Right lobe of liver (tissue), 6 donors: ENCODE measurements around the gene REM2. TPM values are rescaled to one million over a fixed set of nuclear protein-coding genes. Genes with fewer than 3 reads are reported as not detected.

Source experiments
- ATAC-seq, 4 donors: fragments of 200-7000 bp; cut with Tn5 transposase; one replicate each; pipeline ENCODE4 v1.9.1; 2020; ENCODE audit warnings: mild to moderate bottlenecking in 4 of 4, moderate library complexity in 4 of 4
- DNase-seq, 3 donors: peaks; one replicate each; pipeline ENCODE4 v3.0.0-alpha.2; 2020
- H3K27ac ChIP-seq, 3 donors: fragments of 200-600 bp; one replicate each; pipeline ENCODE4 v1.8.0; 2022
- H3K27me3 ChIP-seq, 2 donors: fragments of 200-600 bp; one replicate each; pipeline ENCODE4 v1.8.0; 2022
- H3K36me3 ChIP-seq, 4 donors: fragments of 200-600 bp; sonication (generic) in 1 of 4; one replicate each; pipeline versions ENCODE4 v1.5.1 to v1.8.0; 2017 to 2022; ENCODE audit warnings: control low read depth in 1 of 4
- H3K4me1 ChIP-seq, 4 donors: fragments of 200-600 bp; sonication (generic) in 1 of 4; one replicate each; pipeline versions ENCODE4 v1.5.1 to v1.8.0; 2017 to 2022; ENCODE audit warnings: control low read depth in 1 of 4
- H3K4me3 ChIP-seq, 3 donors: fragments of 200-600 bp; one replicate each; pipeline ENCODE4 v1.8.0; 2022
- H3K9me3 ChIP-seq, 4 donors: fragments of 200-600 bp; sonication (generic) in 1 of 4; one replicate each; pipeline versions ENCODE4 v1.5.1 to v1.8.0; 2017 to 2022; ENCODE audit warnings: control low read depth in 1 of 4
- POLR2A ChIP-seq: fragments of 450-650 bp; IDR thresholded peaks from one replicate; pipeline ENCODE4 v1.6.1; 2017; ENCODE audit warnings: antibody characterized with exemption, mild to moderate bottlenecking
- WGBS: methylation state at CpG from one replicate; pipeline ENCODE4 v1.1.6; 2018; ENCODE audit warnings: low coverage, low lambda C conversion rate; ENCODE audit not compliant: insufficient coverage; ENCODE audit errors: missing lambda C conversion rate; 5-methylcytosine and 5-hydroxymethylcytosine counted together
- intact Hi-C, 2 donors: fragments of 100-400 bp; cut with DNase I; formaldehyde crosslinking; loops; one replicate each; pipeline versions ENCODE4 v1.11.2 to v1.14.1; 2022
- small RNA-seq, 2 experiments: library from RNA; depleted of rRNA; stranded (forward); fragments of <200 nt; gene quantifications; one replicate each; pipeline ENCODE3, GENCODE V24; 2016
- total RNA-seq, 6 experiments: library from RNA; depleted of rRNA in 2 of 6; stranded (reverse); fragments of >200 nt in 2 of 6; fragmentation: NEBNext Ultra II Directional in 3 of 6; extraction: Animal tissue kit (Norgen Biotek cat#: 25700) in 3 of 6; gene quantifications; one replicate each; pipeline versions ENCODE4 v1.1.0 to v1.2.4, GENCODE V29; 2016 to 2023
- TF ChIP-seq, protein P1 (sequence below), 4 donors: fragments of 200-600 bp in 3 of 4; fragments of 450-650 bp in 1 of 4; IDR thresholded peaks; one replicate each; pipeline versions ENCODE4 v1.5.1 to v1.8.0; 2016 to 2022; ENCODE audit warnings: antibody characterized with exemption in 4 of 4, mild to moderate bottlenecking in 2 of 4
- donor health status: DM: no; HTN: yes; CAD: no.
- donor health status: DM: no; HTN: no; CAD: no.
- donor health status: DM: no; HTN: no; CAD: no.
- donor health status: DM: no; HTN: yes; CAD: no.
- donor health status: DM: no; HTN: yes; CAD: no.

Gene REM2
- total RNA-seq, 6 experiments from 2014 or later, result 0.10 to 0.12 TPM; not detected in 4

DNA sequence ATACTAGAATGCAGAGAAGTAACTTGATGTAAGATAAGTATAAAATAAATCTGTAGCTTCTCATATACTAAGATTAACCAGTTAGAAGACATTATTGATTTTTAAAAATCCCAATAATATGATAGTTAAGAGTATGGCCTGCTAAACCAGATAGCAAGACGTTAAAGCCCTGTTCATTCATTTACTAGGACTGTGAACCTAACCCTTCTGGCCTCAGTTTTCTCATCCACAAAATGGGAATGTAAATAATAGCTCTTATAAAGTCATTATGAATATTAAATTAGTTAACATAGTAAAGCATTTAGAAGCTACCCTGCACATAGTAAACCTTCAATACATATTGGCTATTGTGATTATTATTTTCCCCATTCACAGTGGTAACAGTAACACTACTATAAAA is 52.1 kb downstream of the REM2 start:
- no peaks in the 10 kb centered on the region for H3K36me3 ChIP-seq
- TF ChIP-seq, protein P1, sequence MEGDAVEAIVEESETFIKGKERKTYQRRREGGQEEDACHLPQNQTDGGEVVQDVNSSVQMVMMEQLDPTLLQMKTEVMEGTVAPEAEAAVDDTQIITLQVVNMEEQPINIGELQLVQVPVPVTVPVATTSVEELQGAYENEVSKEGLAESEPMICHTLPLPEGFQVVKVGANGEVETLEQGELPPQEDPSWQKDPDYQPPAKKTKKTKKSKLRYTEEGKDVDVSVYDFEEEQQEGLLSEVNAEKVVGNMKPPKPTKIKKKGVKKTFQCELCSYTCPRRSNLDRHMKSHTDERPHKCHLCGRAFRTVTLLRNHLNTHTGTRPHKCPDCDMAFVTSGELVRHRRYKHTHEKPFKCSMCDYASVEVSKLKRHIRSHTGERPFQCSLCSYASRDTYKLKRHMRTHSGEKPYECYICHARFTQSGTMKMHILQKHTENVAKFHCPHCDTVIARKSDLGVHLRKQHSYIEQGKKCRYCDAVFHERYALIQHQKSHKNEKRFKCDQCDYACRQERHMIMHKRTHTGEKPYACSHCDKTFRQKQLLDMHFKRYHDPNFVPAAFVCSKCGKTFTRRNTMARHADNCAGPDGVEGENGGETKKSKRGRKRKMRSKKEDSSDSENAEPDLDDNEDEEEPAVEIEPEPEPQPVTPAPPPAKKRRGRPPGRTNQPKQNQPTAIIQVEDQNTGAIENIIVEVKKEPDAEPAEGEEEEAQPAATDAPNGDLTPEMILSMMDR (IDR thresholded peaks at IDR 0.05), result no peak
- no peak for TF ChIP-seq POLR2A
- no peak for ATAC-seq
- H3K9me3 ChIP-seq, result no peaks in the 10 kb centered on the region
- intact Hi-C loops, result no loop called here
- 75% methylated on average over 1 of the region's 1 CpG for WGBS
- peaks cover 0 to 1% (median 0%) of the 10 kb centered on the region in 4 donors for H3K4me1 ChIP-seq
- no peak overlapping the region for H3K4me3 ChIP-seq
- no peak for DNase-seq
- H3K27ac ChIP-seq, result no peak overlapping the region
- no peaks in the 10 kb centered on the region for H3K27me3 ChIP-seq

Small RNA genes lying within 50 kb of the gene (small RNA-seq; reads per million reads assigned to genes)
- 0 reads per million in 2 experiments for gene RF00019

Other genes starting within 250 kb of the REM2 start
- not detected for gene OR6J1, start 238.9 kb upstream of the REM2 start, total RNA-seq
- gene OXA1L, start 116.5 kb upstream of the REM2 start, total RNA-seq, result 10 to 100 TPM; 64.3 to 80.1 (median 72.3) TPM
- 10 to 100 TPM in 2 of 6 experiments, 1 to 10 TPM in 4; 6.2 to 11.4 (median 7.3) TPM for gene SLC7A7, start 67.8 kb upstream of the REM2 start, total RNA-seq
- 10 to 100 TPM; 42.0 to 96.6 (median 47.6) TPM for gene MRPL52, start 53.3 kb upstream of the REM2 start, total RNA-seq
- gene MMP14, start 46.6 kb upstream of the REM2 start, total RNA-seq, result 10 to 100 TPM in 4 of 6 experiments, 1 to 10 TPM in 2; 8.7 to 26.0 (median 12.8) TPM
- 10 to 100 TPM; 31.0 to 54.5 (median 44.6) TPM for gene LRP10, start 11.5 kb upstream of the REM2 start, total RNA-seq
- 10 to 100 TPM; 22.2 to 38.0 (median 34.0) TPM for gene RBM23, start 35.9 kb downstream of the REM2 start, total RNA-seq
- 10 to 100 TPM; 22.5 to 32.1 (median 25.7) TPM for gene PRMT5, start 46.2 kb downstream of the REM2 start, total RNA-seq
- 10 to 100 TPM in 4 of 6 experiments, 1 to 10 TPM in 2; 6.8 to 17.9 (median 12.4) TPM for gene HAUS4, start 73.9 kb downstream of the REM2 start, total RNA-seq
- 10 to 100 TPM in 5 of 6 experiments, 1 to 10 TPM in 1; 7.8 to 64.6 (median 54.2) TPM for gene AJUBA, start 99.3 kb downstream of the REM2 start, total RNA-seq
- 1 to 10 TPM; 1.7 to 4.0 (median 3.2) TPM for gene C14orf93, start 126.9 kb downstream of the REM2 start, total RNA-seq
- 10 to 100 TPM; 51.2 to 93.5 (median 59.1) TPM for gene PSMB5, start 151.7 kb downstream of the REM2 start, total RNA-seq
- not detected for gene PSMB11, start 159.0 kb downstream of the REM2 start, total RNA-seq
- under 1 TPM; 0.26 to 0.74 (median 0.54) TPM for gene CDH24, start 174.3 kb downstream of the REM2 start, total RNA-seq
- gene ACIN1, start 211.9 kb downstream of the REM2 start, total RNA-seq, result 10 to 100 TPM; 40.5 to 66.1 (median 52.9) TPM
- gene C14orf119, start 212.3 kb downstream of the REM2 start, total RNA-seq, result 10 to 100 TPM; 10.7 to 22.6 (median 14.1) TPM
- gene CIROP, start 221.8 kb downstream of the REM2 start, total RNA-seq, result not detected
- gene CEBPE, start 236.0 kb downstream of the REM2 start, total RNA-seq, result under 1 TPM in 2 of 6 experiments, not detected in 4; 0.13 to 0.18 TPM